B cell (primary cell): ENCODE results near the gene SCRN2.

Source experiments
- EZH2 ChIP-seq: IDR thresholded peaks from 2 replicates; pipeline ENCODE4 v1.6.1; 2012; ENCODE audit warnings: borderline replicate concordance, low read depth, mild to moderate bottlenecking, moderate library complexity, low read length; ENCODE audit not compliant: insufficient read depth, poor library complexity, severe bottlenecking
- TF ChIP-seq, protein P1 (sequence below): fragments of 200-600 bp; IDR thresholded peaks from one replicate; pipeline ENCODE4 v1.8.0; 2022; ENCODE audit warnings: antibody characterized with exemption, mild to moderate bottlenecking

DNA sequence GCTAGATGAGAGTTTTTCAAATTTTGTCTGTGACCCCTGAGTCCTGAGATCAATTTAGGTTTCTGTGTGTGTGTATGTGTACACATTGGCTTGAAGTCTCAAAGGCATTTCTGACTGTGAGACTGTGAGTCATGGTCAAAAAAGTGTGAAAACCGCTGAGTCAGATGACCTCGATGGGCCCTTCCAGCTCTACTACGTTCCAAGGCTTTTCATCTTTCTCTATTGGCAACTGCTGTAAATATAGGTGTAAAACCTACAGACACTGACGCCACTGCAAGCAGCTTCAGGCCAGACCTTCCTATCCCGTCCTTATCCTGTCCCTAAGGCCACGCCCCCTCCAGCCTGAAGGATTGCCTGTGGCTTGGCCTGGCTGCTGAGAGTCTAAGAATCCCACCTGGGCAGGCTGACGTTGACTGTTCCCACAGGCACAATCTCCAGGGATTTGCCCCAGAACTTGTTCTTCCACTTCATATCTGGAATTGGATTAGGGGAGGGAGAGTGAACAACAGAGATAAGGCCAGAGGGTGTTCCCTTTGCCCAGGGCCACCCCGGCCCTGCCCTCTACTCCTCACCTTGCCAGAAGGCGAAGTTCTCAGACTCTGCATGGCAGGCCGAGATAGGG is 30.8 kb downstream of the SCRN2 start:
- TF ChIP-seq EZH2 = no peak
- TF ChIP-seq, protein P1, sequence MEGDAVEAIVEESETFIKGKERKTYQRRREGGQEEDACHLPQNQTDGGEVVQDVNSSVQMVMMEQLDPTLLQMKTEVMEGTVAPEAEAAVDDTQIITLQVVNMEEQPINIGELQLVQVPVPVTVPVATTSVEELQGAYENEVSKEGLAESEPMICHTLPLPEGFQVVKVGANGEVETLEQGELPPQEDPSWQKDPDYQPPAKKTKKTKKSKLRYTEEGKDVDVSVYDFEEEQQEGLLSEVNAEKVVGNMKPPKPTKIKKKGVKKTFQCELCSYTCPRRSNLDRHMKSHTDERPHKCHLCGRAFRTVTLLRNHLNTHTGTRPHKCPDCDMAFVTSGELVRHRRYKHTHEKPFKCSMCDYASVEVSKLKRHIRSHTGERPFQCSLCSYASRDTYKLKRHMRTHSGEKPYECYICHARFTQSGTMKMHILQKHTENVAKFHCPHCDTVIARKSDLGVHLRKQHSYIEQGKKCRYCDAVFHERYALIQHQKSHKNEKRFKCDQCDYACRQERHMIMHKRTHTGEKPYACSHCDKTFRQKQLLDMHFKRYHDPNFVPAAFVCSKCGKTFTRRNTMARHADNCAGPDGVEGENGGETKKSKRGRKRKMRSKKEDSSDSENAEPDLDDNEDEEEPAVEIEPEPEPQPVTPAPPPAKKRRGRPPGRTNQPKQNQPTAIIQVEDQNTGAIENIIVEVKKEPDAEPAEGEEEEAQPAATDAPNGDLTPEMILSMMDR = no peak
